Measurements from ENCODE around the gene GANAB. TPM values are rescaled to one million over a fixed set of nuclear protein-coding genes. Genes with fewer than 3 reads are reported as not detected.

Gene GANAB
- total and polyA plus RNA-seq, 2 experiments from 2014 or later = 212 to 251 TPM

DNA sequence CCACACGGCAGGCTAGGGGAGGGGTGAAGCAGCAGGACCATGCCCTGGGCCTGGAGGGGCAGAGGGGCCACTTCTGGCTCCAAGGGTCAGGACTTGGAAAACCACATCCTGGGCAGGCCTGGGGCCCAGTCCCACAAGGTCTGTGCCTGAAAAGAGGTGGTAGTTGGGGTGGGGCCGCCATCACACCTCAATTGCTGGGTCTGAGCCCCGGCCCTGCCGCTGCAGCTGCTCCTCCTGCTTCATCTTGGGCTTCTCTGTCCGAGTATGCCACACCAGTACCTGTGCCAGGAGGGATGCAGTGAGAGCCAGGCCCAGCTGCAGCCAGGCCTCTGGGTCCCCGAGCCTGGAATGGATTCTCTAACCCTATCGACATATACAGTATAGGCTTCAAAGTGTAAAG, 30.9 kb downstream of the GANAB start:
- Histone ChIP-seq H3K9me2 (replicated peaks; ENCODE audit: insufficient read depth) (no peaks in the 10 kb centered on the region), H3K79me2 (peaks cover 28% of the 10 kb centered on the region), H3K4me1 (ENCODE audit: insufficient read depth) (peaks cover 19% of the 10 kb centered on the region), H3K36me3 (replicated peaks; ENCODE audit: insufficient read depth, low read depth) (no peaks in the 10 kb centered on the region), H3K27me3 (no peaks in the 10 kb centered on the region), H3K9me3 (ENCODE audit: low read depth) (no peaks in the 10 kb centered on the region), H3K4me2 (no peak overlapping the region), H2AFZ (no peak overlapping the region), H4K20me1 (ENCODE audit: insufficient read depth, poor library complexity, severe bottlenecking) (no peaks in the 10 kb centered on the region), H3K27ac (no peak overlapping the region), H3K4me3 (no peak overlapping the region)
- no peak for TF ChIP-seq EZH2 (IDR thresholded peaks at IDR 0.05; ENCODE audit: borderline replicate concordance)
- TF ChIP-seq, protein P1, sequence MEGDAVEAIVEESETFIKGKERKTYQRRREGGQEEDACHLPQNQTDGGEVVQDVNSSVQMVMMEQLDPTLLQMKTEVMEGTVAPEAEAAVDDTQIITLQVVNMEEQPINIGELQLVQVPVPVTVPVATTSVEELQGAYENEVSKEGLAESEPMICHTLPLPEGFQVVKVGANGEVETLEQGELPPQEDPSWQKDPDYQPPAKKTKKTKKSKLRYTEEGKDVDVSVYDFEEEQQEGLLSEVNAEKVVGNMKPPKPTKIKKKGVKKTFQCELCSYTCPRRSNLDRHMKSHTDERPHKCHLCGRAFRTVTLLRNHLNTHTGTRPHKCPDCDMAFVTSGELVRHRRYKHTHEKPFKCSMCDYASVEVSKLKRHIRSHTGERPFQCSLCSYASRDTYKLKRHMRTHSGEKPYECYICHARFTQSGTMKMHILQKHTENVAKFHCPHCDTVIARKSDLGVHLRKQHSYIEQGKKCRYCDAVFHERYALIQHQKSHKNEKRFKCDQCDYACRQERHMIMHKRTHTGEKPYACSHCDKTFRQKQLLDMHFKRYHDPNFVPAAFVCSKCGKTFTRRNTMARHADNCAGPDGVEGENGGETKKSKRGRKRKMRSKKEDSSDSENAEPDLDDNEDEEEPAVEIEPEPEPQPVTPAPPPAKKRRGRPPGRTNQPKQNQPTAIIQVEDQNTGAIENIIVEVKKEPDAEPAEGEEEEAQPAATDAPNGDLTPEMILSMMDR (IDR thresholded peaks at IDR 0.05; ENCODE audit: poor library complexity) = no peak
- TF ChIP-seq EZH2phosphoT487 (IDR thresholded peaks at IDR 0.05; ENCODE audit: low read depth, severe bottlenecking, unreplicated experiment) = no peak
- 97% methylated on average over 7 of the region's 7 CpGs for WGBS (ENCODE audit: low lambda C conversion rate, missing lambda C conversion rate)
- no peak for DNase-seq (ENCODE audit: low spot score)

DNA sequence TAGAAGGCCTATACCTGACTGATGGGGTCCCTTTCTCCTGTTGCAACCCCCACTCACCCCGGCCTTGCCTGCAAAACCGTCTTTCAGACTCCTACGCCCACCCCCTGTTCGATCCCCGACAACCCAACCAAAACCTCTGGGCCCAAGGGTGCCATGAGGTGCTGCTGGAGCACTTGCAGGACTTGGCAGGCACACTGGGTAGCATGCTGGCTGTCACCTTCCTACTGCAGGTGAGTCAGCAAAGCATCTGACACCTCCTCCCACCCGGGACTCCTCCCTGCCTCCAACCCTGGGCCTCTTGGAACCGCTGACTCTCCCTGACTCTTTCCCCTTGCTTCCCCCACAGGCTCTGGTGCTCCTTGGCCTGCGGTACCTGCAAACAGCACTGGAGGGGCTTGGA, 32.1 kb downstream of the GANAB start:
- no peaks in the 10 kb centered on the region for H3K27me3 ChIP-seq
- no peaks in the 10 kb centered on the region for H4K20me1 ChIP-seq (ENCODE audit: insufficient read depth, poor library complexity, severe bottlenecking)
- TF ChIP-seq, protein P1 (IDR thresholded peaks at IDR 0.05; ENCODE audit: poor library complexity) = no peak
- TF ChIP-seq EZH2 (IDR thresholded peaks at IDR 0.05; ENCODE audit: borderline replicate concordance) (no peak), EZH2phosphoT487 (IDR thresholded peaks at IDR 0.05; ENCODE audit: low read depth, severe bottlenecking, unreplicated experiment) (no peak)
- H3K4me3 ChIP-seq = no peak overlapping the region
- no peak overlapping the region for H2AFZ ChIP-seq
- no peak overlapping the region for H3K4me2 ChIP-seq
- H3K79me2 ChIP-seq = peaks cover 21% of the 10 kb centered on the region
- H3K27ac ChIP-seq = peak overlapping the region; percentile 97
- peaks cover 15% of the 10 kb centered on the region for H3K4me1 ChIP-seq (ENCODE audit: insufficient read depth)
- no peaks in the 10 kb centered on the region for H3K9me2 ChIP-seq (replicated peaks; ENCODE audit: insufficient read depth)
- 72% methylated on average over 8 of the region's 8 CpGs for WGBS (ENCODE audit: low lambda C conversion rate, missing lambda C conversion rate)
- H3K9me3 ChIP-seq (ENCODE audit: low read depth) = no peaks in the 10 kb centered on the region
- no peaks in the 10 kb centered on the region for H3K36me3 ChIP-seq (replicated peaks; ENCODE audit: insufficient read depth, low read depth)
- DNase-seq (ENCODE audit: low spot score) = peak; percentile 77

DNA sequence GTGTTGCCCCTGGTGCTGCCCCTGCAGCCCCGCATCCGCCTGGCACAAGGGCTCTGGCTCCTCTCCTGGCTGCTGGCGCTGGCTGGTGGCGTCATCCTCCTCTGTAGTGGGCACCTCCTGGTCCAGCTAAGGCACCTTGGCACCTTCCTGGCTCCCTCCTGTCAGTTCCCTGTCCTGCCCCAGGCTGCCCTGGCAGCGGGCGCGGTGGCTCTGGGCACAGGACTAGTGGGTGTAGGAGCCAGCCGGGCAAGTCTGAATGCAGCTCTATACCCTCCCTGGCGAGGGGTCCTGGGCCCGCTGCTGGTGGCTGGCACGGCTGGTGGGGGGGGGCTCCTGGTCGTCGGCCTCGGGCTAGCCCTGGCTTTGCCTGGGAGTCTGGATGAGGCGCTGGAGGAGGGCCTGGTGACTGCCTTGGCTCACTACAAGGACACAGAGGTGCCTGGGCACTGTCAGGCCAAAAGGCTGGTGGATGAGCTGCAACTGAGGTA, 33.1 kb downstream of the GANAB start:
- Histone ChIP-seq H2AFZ (no peak overlapping the region), H3K9me3 (ENCODE audit: low read depth) (no peaks in the 10 kb centered on the region), H3K4me1 (ENCODE audit: insufficient read depth) (peaks cover 15% of the 10 kb centered on the region), H3K4me2 (peak overlapping the region; percentile 98), H3K9me2 (replicated peaks; ENCODE audit: insufficient read depth) (no peaks in the 10 kb centered on the region), H3K79me2 (peaks cover 14% of the 10 kb centered on the region), H3K4me3 (no peak overlapping the region), H3K27me3 (no peaks in the 10 kb centered on the region), H4K20me1 (ENCODE audit: insufficient read depth, poor library complexity, severe bottlenecking) (no peaks in the 10 kb centered on the region), H3K36me3 (replicated peaks; ENCODE audit: insufficient read depth, low read depth) (no peaks in the 10 kb centered on the region), H3K27ac (peak overlapping the region; percentile 97)
- WGBS (ENCODE audit: low lambda C conversion rate, missing lambda C conversion rate) = 86% methylated on average over 15 of the region's 15 CpGs
- TF ChIP-seq, protein P1 (IDR thresholded peaks at IDR 0.05; ENCODE audit: poor library complexity) = no peak
- no peak for TF ChIP-seq EZH2 (IDR thresholded peaks at IDR 0.05; ENCODE audit: borderline replicate concordance)
- TF ChIP-seq EZH2phosphoT487 (IDR thresholded peaks at IDR 0.05; ENCODE audit: low read depth, severe bottlenecking, unreplicated experiment) = no peak
- DNase-seq (ENCODE audit: low spot score) = no peak

All from hepatocyte (in vitro differentiated cells).